Measurements from ENCODE around the gene CLIC4. TPM values are rescaled to one million over a fixed set of nuclear protein-coding genes. Genes with fewer than 3 reads are reported as not detected.
"Not testable (repeated sequence)": the region's sequence is repeated elsewhere in the genome, so short reads cannot be mapped to it uniquely, and the experiment has no call there.

The CLIC4 gene
- total and polyA plus RNA-seq, 5 donors, result 110 to 248 (median 229) TPM

GRCh38 chr1:24732186-24732885 is 12.9 kb upstream of the CLIC4 start:
- DNase-seq (peak in 1 of 3 donors; percentile 9), ATAC-seq (no peak)
- no peak overlapping the region for H3K4me3 ChIP-seq (ENCODE audit: low read length)
- peaks cover 9% of the 10 kb centered on the region for H3K4me1 ChIP-seq (ENCODE audit: control insufficient read depth, insufficient read depth, low read length)
- intact Hi-C loops (cut with DNase I), result no loop called here
- WGBS, result 77% methylated on average over 4 of the region's 4 CpGs
- H3K27ac ChIP-seq (ENCODE audit: low read length), result no peak overlapping the region
- H3K27me3 ChIP-seq (ENCODE audit: control insufficient read depth, insufficient read depth), result no peaks in the 10 kb centered on the region
- no peaks in the 10 kb centered on the region for H3K9me3 ChIP-seq (ENCODE audit: control insufficient read depth, low read length)

DNA sequence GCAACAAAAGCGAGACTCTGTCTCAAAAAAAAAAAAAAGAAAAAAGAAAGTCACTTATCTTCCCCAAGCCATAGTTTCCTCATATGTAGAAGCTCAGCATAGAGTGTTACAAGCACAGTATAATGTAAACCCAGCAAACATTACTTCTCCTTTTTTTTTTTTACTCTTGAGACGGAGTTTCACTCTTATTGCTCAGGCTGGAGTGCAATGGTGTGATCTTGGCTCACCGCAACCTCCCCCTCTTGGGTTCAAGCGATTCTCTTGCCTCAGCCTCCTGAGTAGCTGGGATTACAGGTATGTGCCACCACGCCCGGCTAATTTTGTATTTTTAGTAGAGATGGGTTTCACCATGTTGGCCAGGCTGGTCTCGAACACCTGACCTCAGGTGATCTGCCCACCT is 11.9 kb upstream of the CLIC4 start:
- intact Hi-C loops (cut with DNase I); H3K9me3 ChIP-seq (ENCODE audit: control insufficient read depth, low read length); ATAC-seq; H3K4me3 ChIP-seq (ENCODE audit: low read length); H3K27me3 ChIP-seq (ENCODE audit: control insufficient read depth, insufficient read depth); H3K4me1 ChIP-seq (ENCODE audit: control insufficient read depth, insufficient read depth, low read length); H3K27ac ChIP-seq (ENCODE audit: low read length): not testable (repeated sequence)
- 83% methylated on average over 7 of the region's 7 CpGs for whole genome bisulfite sequencing
- peak in 1 of 3 donors; percentile 16 for DNase-seq

DNA sequence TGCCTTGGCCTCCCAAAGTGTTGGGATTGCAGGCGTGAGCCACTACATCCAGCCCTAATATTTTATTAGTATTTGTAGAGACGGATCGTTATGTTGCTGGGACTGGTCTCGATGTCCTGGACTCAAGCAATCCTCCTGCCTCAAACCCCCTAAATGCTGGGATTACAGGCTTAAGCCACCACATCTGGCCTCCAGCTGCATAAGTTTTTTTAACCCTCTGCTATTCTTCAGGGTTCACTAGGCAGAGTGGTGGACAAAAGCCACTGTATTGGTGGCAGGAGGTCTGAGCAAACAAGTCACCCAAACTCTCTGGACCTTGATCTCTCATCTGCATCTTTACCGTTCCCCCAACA is 10.1 kb upstream of the CLIC4 start:
- DNase-seq, result no peak
- 67% methylated on average over 5 of the region's 5 CpGs for WGBS
- peaks cover 9% of the 10 kb centered on the region for H3K4me1 ChIP-seq (ENCODE audit: control insufficient read depth, insufficient read depth, low read length)

DNA sequence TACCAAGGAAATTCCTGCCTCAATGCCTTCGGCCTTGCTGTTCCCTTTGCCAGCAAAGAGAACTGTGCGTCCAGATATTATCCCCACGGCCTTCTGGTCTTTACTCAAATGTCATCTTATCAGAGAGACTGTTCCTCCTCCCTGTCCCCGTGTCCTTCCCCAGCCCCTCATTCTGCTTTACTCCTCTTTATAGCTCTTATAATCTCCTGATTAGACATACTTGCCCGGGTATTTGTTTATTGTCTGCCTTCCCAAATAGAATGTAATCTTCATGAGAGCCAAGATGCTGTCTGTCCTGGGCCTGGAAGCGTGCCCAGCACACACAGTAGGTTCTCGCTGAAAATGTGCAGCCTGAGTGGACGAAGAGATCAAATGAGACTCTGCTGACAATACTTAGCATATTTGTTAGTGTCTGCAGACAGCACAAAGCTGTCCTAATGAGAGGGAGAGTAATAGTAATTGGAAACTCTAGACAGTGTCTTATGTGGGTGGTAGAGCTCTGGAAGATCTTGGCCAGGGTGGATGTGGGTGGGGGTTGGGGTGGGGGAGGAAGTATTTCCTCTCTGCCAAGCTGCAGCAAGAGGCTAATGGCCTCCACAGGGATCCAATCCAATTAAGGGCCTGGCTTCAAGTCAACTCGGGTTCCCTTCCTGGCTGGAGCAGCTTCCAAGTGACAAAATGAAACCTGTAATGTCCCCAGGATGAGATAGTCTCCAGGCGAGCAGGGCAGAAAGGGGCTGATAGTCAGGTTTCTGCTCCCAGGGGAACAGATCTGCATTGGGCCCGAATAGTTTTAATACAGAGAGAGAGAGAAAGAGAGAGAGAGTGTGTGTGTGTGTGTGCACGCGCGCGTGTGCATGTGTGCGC is 9.5 kb upstream of the CLIC4 start:
- ATAC-seq (peak; percentile 87 to 92), DNase-seq (peak; percentile 54 to 84 (median 76))
- peaks cover 9% of the 10 kb centered on the region for H3K4me1 ChIP-seq (ENCODE audit: control insufficient read depth, insufficient read depth, low read length)
- intact Hi-C loops (cut with DNase I), result no loop called here
- peak overlapping the region; percentile 5 for H3K4me3 ChIP-seq (ENCODE audit: low read length)
- no peaks in the 10 kb centered on the region for H3K27me3 ChIP-seq (ENCODE audit: control insufficient read depth, insufficient read depth)
- no peaks in the 10 kb centered on the region for H3K9me3 ChIP-seq (ENCODE audit: control insufficient read depth, low read length)
- 12% methylated on average over 16 of the region's 16 CpGs for WGBS
- H3K27ac ChIP-seq (ENCODE audit: low read length), result peak overlapping the region; percentile 81

More for the DNA sequence above, 10.1 kb upstream of the CLIC4 start:
- intact Hi-C loops (cut with DNase I), result no loop called here
- no peaks in the 10 kb centered on the region for H3K27me3 ChIP-seq (ENCODE audit: control insufficient read depth, insufficient read depth)
- no peak for ATAC-seq
- peak overlapping the region; percentile 59 for H3K27ac ChIP-seq (ENCODE audit: low read length)
- no peak overlapping the region for H3K4me3 ChIP-seq (ENCODE audit: low read length)
- no peaks in the 10 kb centered on the region for H3K9me3 ChIP-seq (ENCODE audit: control insufficient read depth, low read length)

GRCh38 chr1:24737368-24738117 is 7.7 kb upstream of the CLIC4 start:
- H3K27me3 ChIP-seq (ENCODE audit: control insufficient read depth, insufficient read depth), result no peaks in the 10 kb centered on the region
- no peaks in the 10 kb centered on the region for H3K9me3 ChIP-seq (ENCODE audit: control insufficient read depth, low read length)
- intact Hi-C loops (cut with DNase I), result no loop called here
- no peak for ATAC-seq
- H3K4me1 ChIP-seq (ENCODE audit: control insufficient read depth, insufficient read depth, low read length), result peaks cover 6% of the 10 kb centered on the region
- no peak overlapping the region for H3K27ac ChIP-seq (ENCODE audit: low read length)
- no peak overlapping the region for H3K4me3 ChIP-seq (ENCODE audit: low read length)
- DNase-seq, result peak in 1 of 3 donors; percentile 9
- WGBS, result 95% methylated on average over 6 of the region's 6 CpGs

DNA sequence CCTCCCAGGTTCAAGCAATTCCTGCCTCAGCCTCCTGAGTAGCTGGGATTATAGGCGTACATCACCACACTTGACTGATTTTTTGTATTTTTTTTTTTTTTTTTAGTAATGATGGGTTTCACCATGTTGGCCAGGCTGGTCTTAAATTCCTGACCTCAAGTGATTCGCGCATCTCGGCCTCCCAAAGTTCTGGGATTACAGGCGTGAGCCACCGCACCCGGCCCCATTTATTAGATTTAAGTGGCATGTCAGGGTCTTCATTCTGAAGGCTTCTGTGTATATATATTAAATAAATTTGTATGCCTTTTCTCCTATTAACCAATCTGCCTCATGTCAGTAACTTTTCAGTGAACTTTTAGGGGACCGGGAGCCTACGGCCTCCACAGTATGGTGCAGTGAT is 6.0 kb upstream of the CLIC4 start:
- H3K9me3 ChIP-seq (ENCODE audit: control insufficient read depth, low read length), result no peaks in the 10 kb centered on the region
- ATAC-seq (no peak), DNase-seq (peak in 1 of 3 donors; percentile 2)
- H3K4me1 ChIP-seq (ENCODE audit: control insufficient read depth, insufficient read depth, low read length), result peaks cover 10% of the 10 kb centered on the region
- H3K27ac ChIP-seq (ENCODE audit: low read length), result no peak overlapping the region
- no peak overlapping the region for H3K4me3 ChIP-seq (ENCODE audit: low read length)
- 98% methylated on average over 9 of the region's 9 CpGs for WGBS
- intact Hi-C loops (cut with DNase I), result no loop called here
- no peaks in the 10 kb centered on the region for H3K27me3 ChIP-seq (ENCODE audit: control insufficient read depth, insufficient read depth)

GRCh38 chr1:24742090-24742938 is 2.9 kb upstream of the CLIC4 start:
- ATAC-seq, result no peak
- Histone ChIP-seq H3K4me3 (ENCODE audit: low read length) (no peak overlapping the region), H3K4me1 (ENCODE audit: control insufficient read depth, insufficient read depth, low read length) (peaks cover 4% of the 10 kb centered on the region), H3K27ac (ENCODE audit: low read length) (no peak overlapping the region), H3K9me3 (ENCODE audit: control insufficient read depth, low read length) (no peaks in the 10 kb centered on the region), H3K27me3 (ENCODE audit: control insufficient read depth, insufficient read depth) (no peaks in the 10 kb centered on the region)
- WGBS, result 73% methylated on average over 9 of the region's 9 CpGs
- peak in 1 of 3 donors; percentile 17 for DNase-seq
- intact Hi-C loops (cut with DNase I), result loop anchor here in 2 of 4 donors (10.0 kb wide), 2 partner anchors 48 to 82 kb away; no protein-coding TSS in a partner anchor

DNA sequence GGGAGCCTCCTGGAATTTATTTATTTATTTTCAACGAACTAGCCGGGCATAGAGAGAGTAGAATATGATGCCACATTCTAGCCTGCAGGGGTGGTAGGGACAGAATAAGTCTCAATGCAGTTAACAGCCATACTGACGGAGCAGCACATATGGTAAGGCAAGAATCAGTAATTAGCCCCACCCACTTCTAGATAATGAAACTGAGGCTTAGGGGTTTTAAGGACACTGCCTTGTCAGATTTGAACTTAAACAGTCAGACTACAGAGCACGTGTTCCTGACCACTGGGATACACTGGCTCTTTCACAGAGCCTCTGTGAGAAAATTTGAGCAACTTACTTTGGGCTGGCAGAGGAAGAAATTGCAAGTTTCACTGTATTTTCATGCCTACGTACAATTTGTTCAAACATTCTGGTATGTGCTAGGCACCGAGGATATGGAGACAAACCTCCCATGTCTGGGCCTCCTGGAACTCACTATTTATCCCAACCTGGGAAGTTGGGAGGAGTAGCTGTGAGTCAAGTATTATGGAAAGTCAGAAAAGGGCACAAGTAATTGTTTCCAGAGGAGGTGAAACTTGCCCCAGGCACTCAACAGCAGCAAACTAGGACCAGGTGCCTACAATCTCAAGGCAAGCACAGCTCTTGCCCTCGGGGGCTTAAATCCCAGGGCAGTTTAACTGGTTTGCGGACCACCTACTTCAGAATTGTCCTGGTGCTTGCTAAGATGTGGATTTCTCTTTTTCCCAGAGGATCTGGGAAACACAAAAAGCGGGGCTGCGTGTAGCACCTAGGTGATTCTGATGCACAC is 1.6 kb upstream of the CLIC4 start:
- H3K9me3 ChIP-seq (ENCODE audit: control insufficient read depth, low read length), result no peaks in the 10 kb centered on the region
- H3K27me3 ChIP-seq (ENCODE audit: control insufficient read depth, insufficient read depth), result no peaks in the 10 kb centered on the region
- intact Hi-C loops (cut with DNase I), result loop anchor here in 2 of 4 donors (10.0 kb wide), 2 partner anchors 49 to 81 kb away; no protein-coding TSS in a partner anchor
- H3K4me1 ChIP-seq (ENCODE audit: control insufficient read depth, insufficient read depth, low read length), result peaks cover 4% of the 10 kb centered on the region
- peak overlapping the region; percentile 47 for H3K27ac ChIP-seq (ENCODE audit: low read length)
- ATAC-seq, result no peak
- no peak overlapping the region for H3K4me3 ChIP-seq (ENCODE audit: low read length)
- no peak for DNase-seq
- 53% methylated on average over 10 of the region's 10 CpGs for WGBS

- intact Hi-C loops (cut with DNase I), result loop anchor here (5.0 to 10.0 kb wide), 7 partner anchors 51 to 486 kb away; partner anchors contain the start of gene SYF2 (in 1 of the 4)
- ATAC-seq (peak in 1 of 2 donors; percentile 3), DNase-seq (peak; percentile 67 to 80 (median 78))
- H3K9me3 ChIP-seq (ENCODE audit: control insufficient read depth, low read length), result no peaks in the 10 kb centered on the region
- peaks cover 4% of the 10 kb centered on the region for H3K4me1 ChIP-seq (ENCODE audit: control insufficient read depth, insufficient read depth, low read length)
- H3K27ac ChIP-seq (ENCODE audit: low read length), result peak overlapping the region; percentile 97
- WGBS, result under 1% methylated on average over 70 of the region's 70 CpGs
- no peaks in the 10 kb centered on the region for H3K27me3 ChIP-seq (ENCODE audit: control insufficient read depth, insufficient read depth)
- peak overlapping the region; percentile 96 for H3K4me3 ChIP-seq (ENCODE audit: low read length)
Observed at GRCh38 chr1:24745711-24746413, 615 bp downstream of the CLIC4 start.

Data from right cardiac atrium (tissue), 5 donors.